Hematopoietic multipotent progenitor cell treated with erythropoietin and hydrocortisone succinate and interleukin-3 and kit ligand, for 15 days (in vitro differentiated cells): ENCODE measurements around the gene INPP4B.
"Not testable (repeated sequence)": the region's sequence is repeated elsewhere in the genome, so short reads cannot be mapped to it uniquely, and the experiment has no call there.

Experiments used
- DNase-seq: peaks from one replicate; pipeline ENCODE4 v3.0.0-alpha.2; 2015; ENCODE audit warnings: low spot score

INPP4B gene

DNA sequence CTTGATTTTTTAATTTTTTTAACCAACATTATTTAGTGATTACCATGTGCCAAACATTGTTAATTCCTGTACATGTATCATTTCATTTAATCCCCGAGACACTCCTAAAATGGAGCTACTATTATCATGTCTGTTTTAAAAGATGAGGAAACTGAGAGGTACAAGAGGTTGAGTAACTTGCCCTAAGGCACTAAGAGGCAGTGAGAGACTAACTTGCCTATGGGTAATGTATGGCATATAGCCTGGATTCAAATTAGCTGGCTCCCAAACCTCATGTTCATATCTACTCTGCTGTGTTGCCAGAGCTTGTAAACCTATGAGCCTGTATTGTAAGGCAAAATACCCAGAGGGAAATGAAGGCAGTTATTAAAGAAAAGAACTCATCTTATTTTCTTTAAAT, 766.1 kb downstream of the INPP4B start:
- DNase-seq = no peak

DNA sequence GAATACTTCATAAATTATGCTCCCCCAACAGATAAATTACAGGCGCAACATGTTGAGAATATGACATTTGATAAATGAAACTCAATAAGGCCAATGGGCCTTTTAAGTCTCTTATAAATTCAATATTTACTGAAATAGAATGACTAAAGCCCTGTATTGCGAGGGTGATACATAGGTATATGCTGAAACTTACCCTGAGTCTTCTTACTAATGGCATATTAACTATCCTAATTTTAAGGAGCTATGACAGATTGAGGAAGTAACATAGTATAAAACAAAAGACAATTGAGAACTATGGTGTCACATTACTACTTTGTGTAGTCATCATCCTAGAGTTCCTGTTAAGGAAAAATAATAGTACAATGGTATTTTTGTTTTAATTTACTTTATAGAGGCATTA, 769.1 kb downstream of the INPP4B start:
- DNase-seq = no peak

DNA sequence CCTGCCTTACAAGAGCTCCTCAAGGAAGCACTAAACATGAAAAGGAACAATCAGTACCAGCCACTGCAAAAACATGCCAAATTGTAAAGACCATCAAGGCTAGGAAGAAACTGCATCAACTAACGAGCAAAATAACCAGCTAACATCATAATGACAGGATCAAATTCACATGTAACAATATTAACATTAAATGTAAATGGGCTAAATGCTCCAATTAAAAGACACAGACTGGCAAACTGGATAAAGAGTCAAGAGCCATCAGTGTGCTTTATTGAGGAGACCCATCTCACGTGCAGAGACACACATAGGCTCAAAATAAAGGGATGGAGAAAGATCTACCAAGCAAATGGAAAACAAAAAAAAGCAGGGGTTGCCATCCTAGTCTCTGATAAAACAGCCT, 777.8 kb downstream of the INPP4B start:
- DNase-seq = not testable (repeated sequence)

DNA sequence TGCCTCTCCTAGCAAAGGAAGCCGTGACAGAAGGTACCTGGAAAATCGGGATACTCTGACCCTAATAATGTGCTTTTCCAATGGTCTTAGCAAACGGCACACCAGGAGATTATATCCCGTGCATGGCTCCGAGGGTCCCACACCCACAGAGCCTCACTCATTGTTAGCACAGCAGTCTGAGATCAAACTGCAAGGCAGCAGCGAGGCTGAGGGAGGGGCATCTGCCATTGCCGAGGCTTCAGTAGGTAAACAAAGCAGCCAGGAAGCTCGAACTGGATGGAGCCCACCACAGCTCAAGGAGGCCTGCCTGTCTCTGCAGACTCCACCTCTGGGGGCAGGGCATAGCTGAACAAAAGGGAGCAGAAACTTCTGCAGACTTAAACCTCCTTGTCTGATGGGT, 779.5 kb downstream of the INPP4B start:
- DNase-seq = not testable (repeated sequence)

DNA sequence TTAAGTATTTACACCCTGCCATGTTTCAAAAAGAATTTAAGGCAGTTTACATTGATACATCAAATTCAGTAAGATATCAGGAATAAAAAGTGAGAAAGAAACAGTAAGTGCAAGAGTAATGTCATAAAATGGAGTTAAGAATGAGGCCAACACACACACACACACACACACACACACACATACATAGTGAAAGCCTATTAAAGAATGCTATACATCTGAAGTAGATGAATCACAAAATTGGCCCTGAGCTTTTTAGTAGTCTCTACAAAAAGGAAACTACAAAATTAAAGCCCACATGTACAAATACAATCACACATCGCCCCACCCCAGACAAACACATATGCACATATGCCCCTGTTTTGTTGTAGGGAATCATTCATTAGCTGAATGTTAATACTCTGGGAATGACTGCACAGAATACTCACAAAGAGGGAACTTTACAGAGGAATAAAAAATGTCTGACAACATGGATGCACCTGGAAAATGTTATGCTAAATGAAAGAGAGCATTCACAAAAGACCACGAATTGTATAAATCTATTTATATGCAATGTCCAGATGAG, 780.9 kb downstream of the INPP4B start:
- DNase-seq = no peak

DNA sequence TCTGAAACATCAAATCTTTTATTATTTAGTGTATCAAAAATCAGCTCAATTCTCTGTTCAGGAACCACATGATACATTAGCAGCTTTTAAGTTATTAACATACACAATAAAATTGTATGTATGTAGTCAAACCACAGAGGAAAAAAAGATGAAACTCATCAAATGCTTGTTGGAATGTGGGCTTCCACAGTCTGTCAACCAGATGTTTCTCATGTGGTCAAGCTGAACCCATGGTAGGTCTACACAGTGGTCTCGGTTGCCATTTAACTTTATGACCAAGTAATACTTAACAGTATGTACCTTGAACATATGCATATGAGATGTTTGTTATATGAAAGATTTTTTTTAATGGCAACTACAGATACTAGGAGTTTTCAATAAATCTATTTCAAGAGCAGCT, 781.9 kb downstream of the INPP4B start:
- DNase-seq = no peak

DNA sequence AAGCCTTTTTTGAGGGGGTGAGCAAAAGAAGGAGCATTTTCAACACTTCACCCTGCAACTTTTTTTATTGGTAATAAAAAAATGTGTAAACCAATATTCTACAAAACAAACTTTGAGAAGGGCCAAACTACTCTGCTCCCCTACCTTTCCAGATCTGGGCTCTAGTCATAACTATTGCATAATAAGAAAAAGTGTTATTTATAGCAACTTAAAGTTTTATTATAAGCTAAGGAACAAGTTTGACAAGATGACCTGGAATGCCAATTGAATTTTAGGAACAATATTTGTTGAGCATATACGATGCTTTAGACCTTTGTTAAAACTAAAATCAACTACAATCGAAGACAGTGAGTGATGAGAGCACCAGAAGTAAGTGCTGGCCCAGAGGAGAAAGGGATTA, 800.1 kb downstream of the INPP4B start:
- no peak for DNase-seq

DNA sequence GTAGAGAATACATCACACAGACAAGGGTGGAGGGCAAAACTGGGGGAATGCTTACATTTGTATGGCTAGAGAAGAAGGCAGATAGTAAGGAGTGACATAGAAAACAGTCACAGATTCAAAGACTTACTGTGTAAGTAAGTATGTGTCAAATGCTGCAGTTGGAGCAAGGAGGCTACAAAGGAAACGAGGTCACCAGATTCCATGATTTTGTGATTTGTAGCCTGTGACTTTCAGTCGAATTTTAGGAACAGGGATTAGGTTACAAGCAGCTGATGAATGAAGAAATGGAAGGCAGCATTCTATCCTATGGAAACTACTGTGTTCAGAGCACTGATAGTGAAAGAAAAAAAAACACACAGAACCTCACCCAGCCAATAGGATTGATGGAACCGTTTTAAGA, 801.8 kb downstream of the INPP4B start:
- DNase-seq = no peak

DNA sequence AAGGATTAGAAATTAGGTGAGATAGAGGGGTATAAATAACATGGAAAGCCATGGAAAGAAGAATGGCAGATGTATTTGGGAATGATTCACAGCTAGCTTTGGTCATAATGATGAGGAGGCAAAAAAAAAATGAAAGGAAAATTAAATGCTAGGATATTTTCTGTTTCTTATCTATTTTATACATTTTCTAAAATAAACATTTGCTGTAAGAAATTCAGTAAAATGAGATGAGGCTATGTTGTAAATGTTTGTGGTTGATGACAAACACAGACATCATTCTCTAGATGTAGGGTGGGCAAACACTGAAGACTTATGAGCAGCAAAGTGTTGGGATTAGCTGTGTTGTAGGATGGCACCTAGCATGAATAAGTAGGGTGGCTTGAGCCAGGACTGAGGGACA, 802.6 kb downstream of the INPP4B start:
- DNase-seq = no peak

DNA sequence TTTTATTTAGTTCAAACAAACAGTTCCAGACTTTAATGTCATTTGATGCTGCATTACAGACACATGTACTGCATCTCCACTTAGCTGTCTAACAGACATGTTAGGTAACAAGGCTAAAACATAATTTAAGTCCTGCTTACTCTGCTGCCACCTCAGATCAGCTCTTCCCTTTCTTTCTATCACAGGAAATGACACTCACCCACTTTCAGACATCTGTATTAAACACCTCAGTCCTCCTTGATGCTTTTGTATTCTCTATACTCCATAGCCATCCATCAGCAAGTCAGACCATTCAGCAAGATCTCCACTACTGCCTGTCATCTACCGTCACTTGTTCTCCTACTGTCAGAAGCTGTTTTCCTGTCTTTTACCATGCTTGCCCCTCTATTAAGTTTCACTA, 804.3 kb downstream of the INPP4B start:
- DNase-seq = no peak

DNA sequence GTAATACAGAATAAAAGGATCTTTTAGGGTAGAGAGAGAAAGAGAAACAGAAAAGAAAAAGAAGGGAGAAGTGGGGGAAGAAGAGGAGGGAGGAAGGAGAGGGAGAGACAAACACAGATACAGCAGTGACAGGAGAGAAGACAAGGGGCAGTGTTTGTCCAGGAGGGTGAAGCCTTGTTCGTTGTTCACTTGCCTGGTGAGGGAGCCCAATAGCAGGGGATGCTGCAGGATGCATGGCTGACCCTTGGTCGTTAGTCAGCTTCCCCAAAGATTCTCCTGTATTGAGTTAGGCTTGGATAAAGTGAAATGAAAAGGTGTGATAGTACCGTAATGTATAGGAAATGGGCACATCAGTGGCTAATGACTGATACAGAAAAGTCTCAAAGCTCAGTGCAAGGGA, 806.1 kb downstream of the INPP4B start:
- no peak for DNase-seq

DNA sequence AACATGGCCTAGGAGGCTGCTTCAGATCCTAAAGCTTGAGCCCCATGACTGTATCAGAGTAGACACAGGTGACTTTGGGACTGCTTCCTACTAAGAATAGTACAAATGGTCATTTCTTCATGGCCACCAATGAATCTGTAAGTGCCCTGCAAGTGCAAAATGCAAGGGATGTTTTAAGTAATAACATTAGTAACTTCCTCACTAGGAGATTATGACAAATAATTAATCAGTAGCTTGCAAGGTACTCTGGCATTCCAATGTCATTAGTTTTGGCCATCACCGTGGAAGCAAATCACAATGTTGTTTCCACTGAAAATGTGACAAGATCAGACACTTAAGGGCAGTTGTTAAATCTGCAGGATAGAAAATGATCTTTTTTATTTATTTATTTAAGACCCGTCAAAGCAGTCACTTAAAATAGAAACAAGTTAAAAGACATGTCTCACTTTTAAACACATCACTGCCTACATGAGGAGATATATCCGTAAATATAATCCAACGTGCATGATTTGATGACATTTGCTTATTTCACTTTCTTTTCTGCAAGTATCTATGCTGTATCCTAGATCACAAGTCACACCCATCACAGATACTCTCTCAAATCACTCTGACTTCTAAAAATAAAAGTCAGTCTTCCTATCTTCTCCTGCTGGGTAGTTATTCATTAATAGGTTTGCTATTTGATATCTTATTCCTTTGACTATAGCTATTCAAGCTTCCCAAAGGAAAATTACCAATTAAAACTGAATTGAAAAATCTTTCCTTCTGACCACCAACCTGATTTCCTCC, 809.1 kb downstream of the INPP4B start:
- no peak for DNase-seq

DNA sequence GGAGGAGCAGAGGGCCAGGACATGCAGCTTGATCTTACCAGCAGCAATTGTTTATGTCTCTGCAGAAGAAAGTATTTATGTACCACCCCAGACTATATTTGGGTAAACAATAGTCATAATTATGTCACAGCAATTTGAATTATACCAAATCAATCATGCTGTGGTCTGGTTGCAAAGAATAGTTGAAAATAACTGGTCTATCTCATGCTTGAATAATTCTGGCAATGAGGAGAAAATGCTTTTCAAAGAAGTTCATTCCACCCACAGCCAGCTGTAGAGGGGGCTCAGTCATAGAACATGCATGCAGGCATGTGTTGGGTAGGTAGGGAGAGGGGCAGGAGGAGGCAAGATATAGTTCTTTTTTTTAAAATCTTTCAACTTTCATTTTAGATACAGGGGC, 810.5 kb downstream of the INPP4B start:
- DNase-seq = no peak

DNA sequence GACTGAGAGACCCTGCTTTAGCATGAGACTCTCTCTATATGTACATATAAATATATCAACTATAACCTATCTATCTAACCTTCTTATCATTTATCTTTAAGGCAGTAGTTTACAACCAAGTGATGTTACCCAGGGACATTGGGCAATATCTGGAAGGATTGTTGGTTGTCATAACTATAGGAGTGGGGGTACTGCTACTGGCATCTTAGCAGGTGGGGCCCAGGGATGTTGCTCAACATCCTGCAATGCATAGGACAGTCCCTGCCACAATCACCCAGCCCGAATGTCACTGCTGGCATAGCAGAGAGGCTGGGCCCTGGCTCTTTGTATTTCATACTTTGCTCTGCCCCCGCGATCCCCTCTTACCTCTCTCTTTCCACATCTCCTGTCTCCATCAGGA, 812.0 kb downstream of the INPP4B start:
- no peak for DNase-seq

DNA sequence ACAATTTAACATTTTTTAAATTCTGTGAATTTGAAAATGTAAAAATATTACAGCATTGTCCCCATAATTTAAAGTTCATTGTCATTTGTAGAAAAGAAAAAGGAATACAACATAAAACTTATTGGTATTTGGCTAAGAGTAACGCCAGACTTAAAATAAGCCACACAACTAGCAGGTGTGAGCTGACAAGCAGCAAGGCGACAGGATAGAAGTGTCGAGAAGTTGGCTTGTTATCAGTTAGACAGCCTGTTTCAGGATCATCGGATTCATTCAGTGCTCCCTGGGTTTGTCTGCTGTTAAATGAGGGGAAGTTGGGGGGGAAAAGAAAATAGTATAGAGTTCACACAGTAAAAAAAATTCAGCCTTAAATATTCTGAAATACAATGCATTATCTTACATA, 816.1 kb downstream of the INPP4B start:
- no peak for DNase-seq

DNA sequence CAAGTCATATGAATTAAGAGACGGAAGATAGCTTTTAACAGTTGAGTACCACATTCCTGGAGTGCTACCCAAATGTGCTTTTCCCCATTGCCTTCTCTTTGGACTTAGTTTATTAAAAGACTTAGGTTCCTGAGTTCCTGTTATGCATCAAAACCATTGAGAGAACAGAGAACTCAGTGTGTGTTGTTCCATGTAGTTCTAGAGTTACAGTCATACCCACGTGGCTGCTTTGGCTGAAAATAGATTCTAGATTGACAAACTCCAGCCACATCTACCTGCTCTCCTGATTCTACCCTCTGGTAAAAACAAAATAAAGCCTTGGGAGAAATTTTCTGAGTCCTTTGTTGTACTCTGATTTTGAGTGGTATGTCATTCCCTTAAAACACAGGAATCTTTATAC, 824.3 kb downstream of the INPP4B start:
- DNase-seq = no peak

DNA sequence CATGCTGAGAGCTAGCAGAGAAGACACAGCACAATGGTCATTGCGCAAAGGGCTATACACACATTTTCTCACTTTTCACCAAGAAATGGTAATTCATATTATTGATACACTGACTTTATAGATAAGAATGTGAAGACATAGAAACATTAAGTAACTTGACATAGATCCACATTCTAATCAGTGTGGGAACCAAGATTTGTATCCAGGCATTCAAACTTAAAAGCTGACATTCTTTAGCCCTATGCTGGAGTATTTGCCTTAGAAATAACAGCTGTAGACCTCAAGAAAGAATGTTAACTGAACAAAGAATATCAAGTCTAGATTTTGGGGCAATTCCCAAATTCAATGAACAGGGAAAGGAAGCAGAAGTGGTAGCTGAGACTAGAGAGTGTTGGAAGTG, 824.9 kb downstream of the INPP4B start:
- DNase-seq = no peak

DNA sequence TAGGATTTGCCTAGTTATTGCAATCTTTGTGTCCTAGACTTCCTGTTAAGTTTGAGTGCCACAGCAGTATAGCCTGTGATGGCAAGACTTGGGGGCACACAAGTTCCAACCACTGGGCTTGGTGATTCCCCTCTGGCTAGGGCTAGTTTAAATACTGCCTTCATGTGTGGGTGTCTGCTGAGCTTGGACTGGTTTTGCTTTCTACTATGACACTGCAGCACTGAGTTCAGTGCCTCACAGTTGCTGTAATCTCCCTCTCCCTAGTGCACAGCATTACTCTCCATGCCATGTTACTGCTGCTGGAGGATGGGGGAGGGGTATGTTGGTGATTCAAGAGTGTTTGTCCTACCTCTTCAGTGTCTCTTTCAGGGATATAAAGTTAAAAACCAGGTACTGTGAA, 830.1 kb downstream of the INPP4B start:
- DNase-seq = no peak

DNA sequence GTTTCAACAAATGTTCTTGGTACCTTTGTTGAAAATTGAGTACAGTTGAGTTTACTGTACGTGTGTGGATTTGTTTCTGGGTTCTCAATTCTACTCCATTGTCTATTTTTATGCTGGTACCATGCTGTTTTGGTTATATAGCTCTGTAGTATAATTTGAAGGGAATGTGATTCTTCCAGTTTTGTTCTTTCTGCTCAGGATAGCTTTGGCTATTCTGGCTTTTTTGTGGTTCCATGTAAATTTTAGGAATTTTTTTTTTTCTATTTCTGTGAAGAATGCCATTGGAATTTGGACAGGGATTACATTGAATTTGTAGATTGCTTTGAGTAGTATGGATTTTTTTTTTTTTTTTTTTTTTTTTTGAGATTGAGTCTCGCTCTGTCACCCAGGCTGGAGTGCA, 836.4 kb downstream of the INPP4B start:
- DNase-seq = no peak

DNA sequence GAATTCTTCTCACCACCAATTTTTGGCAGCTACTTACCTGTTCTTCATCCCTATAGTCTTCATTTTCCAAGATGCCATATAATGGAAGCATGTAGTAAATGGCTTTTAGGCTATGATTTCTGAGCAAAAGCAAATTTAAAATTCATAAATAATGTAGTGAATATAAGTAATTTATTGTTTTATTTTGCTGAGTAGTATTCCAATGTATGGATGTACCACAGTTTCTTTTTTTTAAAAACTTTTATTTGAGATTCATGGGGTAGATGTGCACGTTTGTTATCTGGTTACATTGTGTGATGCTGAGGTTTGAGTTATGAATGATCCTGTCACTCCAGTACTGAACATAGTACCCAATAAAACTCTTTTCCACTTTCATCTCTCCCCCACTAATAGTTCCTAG, 840.6 kb downstream of the INPP4B start:
- DNase-seq = no peak

DNA sequence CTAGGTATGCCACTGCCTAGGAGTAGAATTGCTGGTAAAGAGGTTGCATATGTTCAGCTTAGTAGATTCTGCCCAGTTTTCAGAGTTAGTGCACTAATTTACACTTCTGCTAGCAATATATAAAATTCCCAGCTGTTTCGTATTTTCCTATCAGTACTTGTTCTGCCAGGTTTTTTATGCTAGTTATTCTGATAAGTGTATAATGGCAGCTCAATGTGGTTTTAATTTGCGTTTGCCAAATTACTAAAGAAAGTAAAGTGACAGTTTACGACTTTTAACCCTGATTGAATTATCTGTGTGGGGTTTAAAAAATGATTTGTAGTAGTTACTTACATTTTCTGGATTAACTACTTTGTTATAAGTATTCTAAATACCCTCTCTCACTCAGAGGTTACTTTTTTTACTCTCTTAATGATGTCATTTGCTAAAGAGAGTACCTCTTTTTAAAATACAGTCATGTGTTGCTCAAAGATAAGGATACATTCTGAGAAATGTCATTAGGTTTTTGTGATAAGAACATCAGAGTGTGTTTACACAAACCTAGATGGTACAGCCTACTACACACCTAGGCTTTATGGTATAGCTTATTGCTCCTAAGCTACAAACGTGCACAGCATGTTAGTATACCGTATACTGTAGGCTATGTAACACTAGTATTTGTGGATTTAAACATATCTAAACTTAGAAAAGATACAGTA, 846.5 kb downstream of the INPP4B start:
- DNase-seq = no peak

DNA sequence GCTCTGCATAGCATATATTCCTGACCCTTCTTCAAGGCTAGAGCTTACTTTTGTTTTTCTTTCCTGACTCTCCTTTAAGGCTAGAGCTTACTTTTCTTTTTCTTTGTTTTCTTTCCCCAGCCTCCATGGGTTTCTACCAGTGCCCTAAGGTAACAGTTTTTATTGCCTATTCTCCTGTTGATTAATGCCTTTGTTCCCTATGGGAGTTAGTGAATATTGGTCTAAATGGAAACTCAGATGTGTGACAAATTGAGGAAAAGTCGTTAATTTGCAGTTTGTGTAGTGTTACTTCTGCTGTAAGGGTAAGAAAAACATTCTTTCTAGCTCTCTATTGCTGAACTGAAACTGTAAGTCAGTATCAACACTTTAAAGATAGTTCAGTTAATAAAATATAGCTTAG, 851.0 kb downstream of the INPP4B start:
- DNase-seq = no peak

DNA sequence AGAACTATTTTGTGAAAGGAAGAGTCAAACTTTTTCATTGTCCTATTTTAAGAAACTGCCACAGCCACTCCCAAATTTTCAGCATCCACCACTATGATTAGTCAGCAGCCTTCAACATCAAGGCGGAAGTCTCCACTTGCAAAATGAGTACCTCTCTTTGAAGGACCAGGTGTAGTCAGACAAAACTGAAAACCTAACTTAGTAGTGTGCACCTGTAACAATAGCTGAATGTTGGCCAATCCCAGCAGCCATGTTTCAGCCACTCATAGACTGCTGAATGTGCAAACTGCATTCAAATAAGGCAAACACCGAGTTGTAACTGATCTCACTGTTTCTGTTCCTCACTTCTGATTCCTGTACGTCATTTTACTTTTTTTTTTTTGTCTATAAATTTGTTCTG, 868.7 kb downstream of the INPP4B start:
- no peak for DNase-seq
